A549 treated with CpdA at 1 μM for 4 hours (cell line): ENCODE measurements around the gene VGLL2. TPM values are rescaled to one million over a fixed set of nuclear protein-coding genes. Genes with fewer than 3 reads are reported as not detected.

Experiments
- total RNA-seq: library from RNA; stranded (reverse); fragments of 200-300 nt; extraction: Qiagen RNA extraction; gene quantifications from 5 replicates; pipeline ENCODE4 v1.2.3, GENCODE V29; 2022; ENCODE audit warnings: low read depth

VGLL2 gene
- not detected in 5 replicates for total RNA-seq

GRCh38 chr6:117265410-117266256, at the start of gene VGLL2:
Gene VGLL2 (plus strand): TSS chr6:117265558. CDS start chr6:117265764, 206 bp downstream.

Other genes with a start within 250 kb of the VGLL2 start
- gene ROS1, start 160.4 kb downstream of the VGLL2 start, total RNA-seq = 0.05 to 0.20 TPM (median 0.18 TPM) in 5 replicates
- 25.3 to 34.2 TPM (median 30.7 TPM) in 5 replicates for gene DCBLD1, start 217.1 kb downstream of the VGLL2 start, total RNA-seq